HG02973 (cell line): ENCODE data around the gene KRT82.
A peak's percentile ranks its signal among the peaks of the same experiment; 100 is the strongest.

ENCODE experiments used
- ATAC-seq: cut with Tn5 transposase; IDR thresholded peaks from one replicate; pipeline ENCODE4 v1.9.1; 2021; ENCODE audit warnings: moderate library complexity; ENCODE audit not compliant: unreplicated experiment

Gene KRT82

GRCh38 chr12:52363111-52363679 lies 42.9 kb downstream of the KRT82 start:
- no peak for ATAC-seq

DNA sequence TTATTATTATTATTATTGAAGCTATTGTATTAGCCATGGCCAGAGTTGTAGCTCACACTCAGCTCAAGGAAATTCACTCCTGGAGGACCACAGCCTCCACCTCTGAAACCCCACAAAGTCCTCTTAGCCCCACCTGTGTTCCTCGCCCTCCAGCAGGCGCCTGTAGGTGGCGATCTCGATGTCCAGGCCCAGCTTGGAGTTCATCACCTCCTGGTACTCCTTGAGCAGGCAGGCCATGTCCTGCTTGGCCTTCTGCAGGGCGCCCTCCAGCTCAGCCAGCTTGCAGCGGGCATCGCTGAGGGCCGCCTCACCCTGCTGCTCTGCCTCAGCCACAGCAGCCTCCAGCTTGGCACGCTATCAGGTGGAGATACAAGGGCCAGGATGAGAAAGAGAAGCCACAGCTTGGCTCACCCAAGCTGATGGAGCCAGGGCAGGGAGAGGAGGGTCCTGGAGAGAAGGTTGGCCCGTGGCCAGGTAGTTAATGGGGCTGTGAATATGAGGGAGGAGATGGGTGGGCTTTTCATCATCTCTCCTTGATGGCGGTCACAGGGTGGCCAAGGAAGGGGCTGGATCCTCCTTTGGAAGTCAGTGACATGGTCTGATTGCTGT lies 43.9 kb downstream of the KRT82 start:
- ATAC-seq = no peak

- no peak for ATAC-seq
These were observed 44.6 kb downstream of the KRT82 start for GRCh38 chr12:52361553-52361952.

DNA sequence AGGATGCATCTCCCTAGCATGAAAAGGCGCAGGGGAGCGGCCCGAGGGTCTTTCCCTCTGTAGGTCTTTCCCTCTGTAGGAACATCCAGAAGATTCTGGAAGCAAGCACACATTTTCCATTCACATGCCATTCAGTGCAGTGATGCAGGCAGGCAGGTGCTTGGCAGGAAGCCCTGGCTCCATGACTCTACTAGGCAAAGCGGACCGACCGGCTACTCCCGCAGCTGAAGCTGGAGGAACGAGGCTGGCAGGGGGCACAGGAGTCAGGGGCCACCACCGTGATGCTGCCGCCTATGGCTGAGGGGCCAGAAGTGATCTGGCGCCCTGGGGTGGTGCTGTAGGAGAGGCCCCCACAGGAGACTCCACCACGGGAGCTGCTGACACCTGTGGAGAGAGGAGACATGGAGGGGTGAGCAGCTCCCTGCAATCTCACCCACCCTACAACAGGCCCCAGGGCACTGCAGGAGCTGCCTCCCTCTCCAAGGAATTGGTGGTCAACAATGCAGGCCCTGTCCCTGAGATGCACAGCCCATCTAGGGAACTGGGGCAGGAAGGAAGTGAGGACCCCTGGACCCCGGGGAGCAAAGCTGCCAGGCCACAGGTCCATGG lies 45.4 kb downstream of the KRT82 start:
- ATAC-seq = no peak

DNA sequence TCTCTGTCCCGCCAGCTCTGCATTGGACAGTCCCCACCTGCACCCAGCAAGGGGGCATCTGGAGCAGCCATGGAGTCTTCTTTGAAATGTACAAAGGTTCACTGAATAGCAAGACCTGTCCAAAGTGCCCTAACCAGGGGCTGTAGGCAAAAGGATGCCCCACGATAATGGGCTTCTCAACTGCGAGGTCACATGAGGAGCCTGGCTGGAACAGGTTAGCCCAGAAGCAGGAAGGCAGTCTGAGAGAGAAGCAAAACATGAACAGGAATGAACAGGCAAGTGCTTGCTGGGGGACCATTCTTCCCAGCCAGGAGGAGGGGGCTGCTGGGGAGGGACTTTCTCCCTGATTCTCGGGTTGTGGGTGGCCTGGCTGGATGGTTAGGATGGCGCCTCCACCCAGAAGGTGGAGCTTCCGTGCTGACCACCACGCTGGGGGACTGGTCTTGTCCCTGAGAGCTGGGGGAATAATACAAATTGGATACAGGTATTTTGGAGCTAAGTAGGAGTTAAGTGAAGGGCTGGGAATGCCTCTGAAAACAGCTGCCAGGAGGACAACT lies 46.0 kb downstream of the KRT82 start:
- no peak for ATAC-seq

- no peak for ATAC-seq
These were observed 46.5 kb downstream of the KRT82 start for GRCh38 chr12:52359621-52360061.

GRCh38 chr12:52358575-52359350 lies 47.4 kb downstream of the KRT82 start:
- peak; percentile 94 for ATAC-seq

DNA sequence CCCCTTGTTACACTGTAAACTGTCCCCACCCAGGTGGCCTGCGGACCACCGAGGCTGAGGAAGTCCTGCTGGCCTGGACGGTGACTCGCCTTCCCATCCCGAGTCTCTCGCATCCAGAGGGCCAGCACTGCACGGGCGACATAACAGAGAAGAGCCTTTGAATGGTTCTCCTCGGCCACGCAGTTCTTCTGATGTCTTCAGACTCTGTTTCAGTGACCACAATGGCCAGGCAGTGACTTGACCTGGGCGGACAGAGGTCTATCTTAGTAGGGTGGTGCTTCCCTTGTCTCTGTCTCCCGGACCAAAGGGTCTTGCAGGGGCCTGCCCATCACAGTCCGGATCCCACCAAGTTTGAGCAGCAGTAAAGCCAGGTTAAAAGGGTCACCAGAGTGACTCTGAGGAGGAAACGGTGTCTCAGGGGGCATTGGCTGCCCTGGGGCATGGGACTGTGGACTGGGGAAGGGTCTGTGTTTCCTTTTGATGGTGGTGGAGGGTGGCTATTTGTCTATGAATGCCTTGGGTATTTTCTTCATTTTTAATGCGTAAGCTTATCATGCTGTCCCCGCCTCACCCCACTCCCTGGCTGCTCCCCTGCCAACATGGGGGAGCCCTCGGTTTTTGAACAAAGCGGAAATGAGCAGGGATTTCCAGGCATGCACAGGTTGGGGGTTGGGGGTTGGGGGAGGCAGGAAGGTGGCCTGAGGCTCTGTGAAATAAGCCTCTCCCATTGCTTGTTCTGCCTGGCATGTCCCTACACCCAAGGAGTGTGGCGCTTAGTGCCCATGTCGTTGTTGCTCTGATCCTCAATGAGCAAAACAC lies 49.2 kb downstream of the KRT82 start:
- no peak for ATAC-seq

- no peak for ATAC-seq
These were observed 49.9 kb downstream of the KRT82 start for GRCh38 chr12:52356031-52356761.

GRCh38 chr12:52355176-52355575 lies 51.0 kb downstream of the KRT82 start:
- no peak for ATAC-seq

GRCh38 chr12:52354200-52354599 lies 51.9 kb downstream of the KRT82 start:
- no peak for ATAC-seq

DNA sequence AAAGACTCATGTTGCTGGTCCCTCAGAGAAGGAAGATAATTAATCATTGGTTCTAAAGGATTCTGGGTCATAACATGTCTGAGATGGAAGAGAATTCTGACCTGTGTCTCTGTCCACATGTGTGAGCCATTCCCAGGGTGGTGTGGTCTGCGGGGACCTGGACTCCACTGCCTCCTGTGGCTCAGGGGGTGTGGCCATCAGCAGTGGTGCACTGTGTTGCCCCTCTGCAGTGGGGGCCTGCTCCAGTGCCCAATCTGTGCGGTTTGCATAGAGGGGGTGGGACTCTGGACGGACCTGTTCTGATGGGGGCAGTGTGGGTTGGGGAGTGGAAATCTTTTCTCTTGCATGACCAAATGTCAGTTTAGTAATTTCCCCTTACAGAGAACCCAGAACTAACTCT lies 52.4 kb downstream of the KRT82 start:
- ATAC-seq = no peak

DNA sequence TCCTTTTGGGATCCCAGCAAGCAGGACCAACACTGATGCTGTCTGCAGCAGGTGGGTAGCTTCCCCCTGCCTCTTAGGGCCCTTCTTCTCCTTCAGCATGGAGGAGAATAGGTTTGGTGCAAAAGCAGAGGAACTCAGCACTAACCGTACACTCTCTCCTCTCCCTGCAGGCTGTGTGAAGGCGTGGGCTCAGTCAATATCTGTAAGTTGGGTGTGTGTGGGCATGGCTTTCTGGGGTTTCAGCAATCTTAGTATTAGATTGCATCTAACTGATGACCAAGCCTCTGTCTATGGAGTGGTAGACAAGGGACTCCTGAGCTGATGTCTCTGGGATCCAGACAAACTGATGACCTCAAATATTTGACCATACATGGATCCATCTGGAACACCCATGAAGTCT lies 53.2 kb downstream of the KRT82 start:
- ATAC-seq = no peak

DNA sequence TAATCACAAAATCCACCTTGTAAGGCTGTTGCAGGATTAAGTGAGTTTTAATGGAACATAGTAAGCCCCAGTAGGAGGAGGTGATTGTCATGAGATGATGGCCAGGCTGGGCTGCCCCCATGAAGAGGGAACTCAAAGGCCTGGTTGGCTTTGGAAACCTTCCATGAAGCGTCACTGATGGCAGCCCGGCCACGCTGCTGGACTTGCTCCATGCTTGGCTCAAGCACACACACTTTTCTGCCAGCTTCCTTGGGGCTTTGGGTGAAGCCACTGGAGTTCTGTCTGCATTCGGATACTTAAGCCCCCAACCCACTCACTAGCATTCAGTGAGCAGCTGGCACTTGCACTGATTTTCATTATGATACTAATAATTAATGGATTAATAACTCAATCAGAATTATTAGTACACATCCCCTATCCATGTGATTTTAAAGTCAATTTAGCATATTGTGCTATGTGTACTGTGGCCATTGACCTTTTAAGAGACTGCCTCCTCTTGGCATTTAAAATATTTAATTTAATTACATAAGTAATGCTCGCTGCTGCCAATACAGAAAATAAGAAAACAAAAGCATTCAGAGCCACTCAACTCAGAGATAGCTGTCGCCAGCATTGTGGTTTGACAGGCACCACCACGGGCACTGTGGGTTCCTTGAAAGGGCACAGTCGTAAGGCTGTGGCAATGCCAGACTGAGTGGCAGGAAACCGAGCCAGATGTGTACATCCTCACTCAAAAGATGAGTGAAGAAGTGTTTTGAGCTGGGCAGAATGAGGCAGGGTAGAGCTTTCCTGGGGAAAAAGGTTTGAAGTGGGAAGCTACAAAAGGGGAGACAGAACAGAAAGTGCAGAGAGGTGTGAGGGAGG lies 54.7 kb downstream of the KRT82 start:
- ATAC-seq = no peak

DNA sequence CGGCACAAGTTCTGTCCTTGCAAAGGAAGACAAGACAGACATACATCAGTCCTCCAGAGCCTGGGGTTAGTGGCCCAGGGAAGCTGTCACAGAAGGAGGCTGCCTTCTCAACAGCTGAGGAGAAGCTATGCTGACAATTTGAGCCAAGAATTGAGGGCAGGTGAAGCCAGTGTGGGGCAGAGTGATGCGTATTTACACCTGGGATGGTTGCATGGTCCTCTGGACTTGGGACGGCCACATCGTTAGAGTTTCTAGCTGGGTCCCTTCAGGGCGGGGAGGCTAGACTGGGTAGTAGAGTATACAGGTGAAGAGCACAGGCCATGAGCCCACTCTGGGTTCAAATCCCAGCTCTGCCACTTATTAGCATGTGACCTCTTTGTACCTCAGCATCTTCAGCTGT lies 55.3 kb downstream of the KRT82 start:
- no peak for ATAC-seq

- ATAC-seq = no peak
These were observed 56.0 kb downstream of the KRT82 start for GRCh38 chr12:52350021-52350620.

GRCh38 chr12:52349196-52349595 lies 56.9 kb downstream of the KRT82 start:
- ATAC-seq = no peak
